Measurements from ENCODE around the gene EPB41L3. TPM values are rescaled to one million over a fixed set of nuclear protein-coding genes. Genes with fewer than 3 reads are reported as not detected.

Gene EPB41L3
- polyA plus RNA-seq, 3 donors from 2014 or later = 0.61 to 0.63 TPM; not detected in 1

- no peak for DNase-seq
- Mint-ChIP-seq H3K4me3 (no peak overlapping the region), H3K9me3 (peaks cover 0 to 1% (median 0%) of the 10 kb centered on the region in 6 donors), H3K4me1 (no peaks in the 10 kb centered on the region), H3K36me3 (no peaks in the 10 kb centered on the region), H3K27ac (no peak overlapping the region), H3K27me3 (ENCODE audit: low read depth in 3 of 3) (peaks cover 0 to 4% (median 3%) of the 10 kb centered on the region in 3 donors)
Observed at GRCh38 chr18:5420906-5421305, 122.9 kb downstream of the EPB41L3 start.

- peaks cover 0 to 3% (median 2%) of the 10 kb centered on the region in 3 donors for H3K27me3 Mint-ChIP-seq (ENCODE audit: low read depth in 3 of 3)
- no peak overlapping the region for H3K4me3 Mint-ChIP-seq
- no peak overlapping the region for H3K27ac Mint-ChIP-seq
- peaks cover 0 to 1% (median 0%) of the 10 kb centered on the region in 6 donors for H3K9me3 Mint-ChIP-seq
- no peaks in the 10 kb centered on the region for H3K36me3 Mint-ChIP-seq
- DNase-seq = no peak
- H3K4me1 Mint-ChIP-seq = no peaks in the 10 kb centered on the region
Observed at GRCh38 chr18:5419601-5420000, 124.2 kb downstream of the EPB41L3 start.

- peaks cover 2 to 3% (median 2%) of the 10 kb centered on the region in 3 donors for H3K27me3 Mint-ChIP-seq (ENCODE audit: low read depth in 3 of 3)
- no peaks in the 10 kb centered on the region for H3K36me3 Mint-ChIP-seq
- DNase-seq = no peak
- H3K4me3 Mint-ChIP-seq = no peak overlapping the region
- H3K4me1 Mint-ChIP-seq = no peaks in the 10 kb centered on the region
- H3K9me3 Mint-ChIP-seq = peaks cover 0 to 1% (median 0%) of the 10 kb centered on the region in 6 donors
- no peak overlapping the region for H3K27ac Mint-ChIP-seq
Observed at GRCh38 chr18:5419030-5419429, 124.8 kb downstream of the EPB41L3 start.

GRCh38 chr18:5417342-5417741 is 126.5 kb downstream of the EPB41L3 start:
- Mint-ChIP-seq H3K27me3 (ENCODE audit: low read depth in 3 of 3) (peaks cover 2 to 3% (median 2%) of the 10 kb centered on the region in 3 donors), H3K4me1 (no peaks in the 10 kb centered on the region), H3K27ac (no peak overlapping the region), H3K9me3 (peaks cover 0 to 1% (median 0%) of the 10 kb centered on the region in 6 donors), H3K36me3 (no peaks in the 10 kb centered on the region), H3K4me3 (no peak overlapping the region)
- DNase-seq = no peak

- Mint-ChIP-seq H3K4me3 (no peak overlapping the region), H3K36me3 (no peaks in the 10 kb centered on the region), H3K4me1 (no peaks in the 10 kb centered on the region), H3K27ac (no peak overlapping the region), H3K27me3 (ENCODE audit: low read depth in 3 of 3) (peaks cover 0 to 3% (median 2%) of the 10 kb centered on the region in 3 donors), H3K9me3 (peaks cover 0 to 1% (median 0%) of the 10 kb centered on the region in 6 donors)
- no peak for DNase-seq
Observed at GRCh38 chr18:5416112-5416511, 127.7 kb downstream of the EPB41L3 start.

GRCh38 chr18:5415665-5416064 is 128.1 kb downstream of the EPB41L3 start:
- no peaks in the 10 kb centered on the region for H3K4me1 Mint-ChIP-seq
- H3K27me3 Mint-ChIP-seq (ENCODE audit: low read depth in 3 of 3) = peaks cover 0 to 3% (median 2%) of the 10 kb centered on the region in 3 donors
- no peaks in the 10 kb centered on the region for H3K36me3 Mint-ChIP-seq
- no peak for DNase-seq
- no peak overlapping the region for H3K4me3 Mint-ChIP-seq
- no peak overlapping the region for H3K27ac Mint-ChIP-seq
- peaks cover 0 to 1% (median 0%) of the 10 kb centered on the region in 6 donors for H3K9me3 Mint-ChIP-seq

GRCh38 chr18:5415031-5415430 is 128.8 kb downstream of the EPB41L3 start:
- peaks cover 2 to 3% (median 2%) of the 10 kb centered on the region in 3 donors for H3K27me3 Mint-ChIP-seq (ENCODE audit: low read depth in 3 of 3)
- no peak overlapping the region for H3K4me3 Mint-ChIP-seq
- no peak for DNase-seq
- no peak overlapping the region for H3K27ac Mint-ChIP-seq
- peaks cover 0 to 1% (median 0%) of the 10 kb centered on the region in 6 donors for H3K9me3 Mint-ChIP-seq
- H3K4me1 Mint-ChIP-seq = no peaks in the 10 kb centered on the region
- H3K36me3 Mint-ChIP-seq = no peaks in the 10 kb centered on the region

GRCh38 chr18:5414546-5414945 is 129.3 kb downstream of the EPB41L3 start:
- H3K27ac Mint-ChIP-seq = no peak overlapping the region
- no peaks in the 10 kb centered on the region for H3K9me3 Mint-ChIP-seq
- no peaks in the 10 kb centered on the region for H3K4me1 Mint-ChIP-seq
- H3K36me3 Mint-ChIP-seq = no peaks in the 10 kb centered on the region
- peaks cover 2 to 3% (median 2%) of the 10 kb centered on the region in 3 donors for H3K27me3 Mint-ChIP-seq (ENCODE audit: low read depth in 3 of 3)
- H3K4me3 Mint-ChIP-seq = no peak overlapping the region
- DNase-seq = no peak

- no peaks in the 10 kb centered on the region for H3K4me1 Mint-ChIP-seq
- no peak overlapping the region for H3K27ac Mint-ChIP-seq
- no peaks in the 10 kb centered on the region for H3K9me3 Mint-ChIP-seq
- no peaks in the 10 kb centered on the region for H3K36me3 Mint-ChIP-seq
- no peak overlapping the region for H3K4me3 Mint-ChIP-seq
- peaks cover 2 to 3% (median 2%) of the 10 kb centered on the region in 3 donors for H3K27me3 Mint-ChIP-seq (ENCODE audit: low read depth in 3 of 3)
- DNase-seq = no peak
Observed at GRCh38 chr18:5413447-5413846, 130.3 kb downstream of the EPB41L3 start.

GRCh38 chr18:5410582-5410981 is 133.2 kb downstream of the EPB41L3 start:
- peaks cover 0 to 2% (median 2%) of the 10 kb centered on the region in 3 donors for H3K27me3 Mint-ChIP-seq (ENCODE audit: low read depth in 3 of 3)
- H3K27ac Mint-ChIP-seq = no peak overlapping the region
- no peak for DNase-seq
- no peak overlapping the region for H3K4me3 Mint-ChIP-seq
- no peaks in the 10 kb centered on the region for H3K9me3 Mint-ChIP-seq
- no peaks in the 10 kb centered on the region for H3K36me3 Mint-ChIP-seq
- H3K4me1 Mint-ChIP-seq = no peaks in the 10 kb centered on the region

GRCh38 chr18:5398269-5398668 is 145.5 kb downstream of the EPB41L3 start:
- no peak for DNase-seq
- Mint-ChIP-seq H3K27ac (no peak overlapping the region), H3K4me3 (no peak overlapping the region), H3K4me1 (no peaks in the 10 kb centered on the region), H3K9me3 (no peaks in the 10 kb centered on the region), H3K36me3 (no peaks in the 10 kb centered on the region), H3K27me3 (ENCODE audit: low read depth in 3 of 3) (peaks cover 1 to 4% (median 2%) of the 10 kb centered on the region in 3 donors)

GRCh38 chr18:5397102-5397501 is 146.7 kb downstream of the EPB41L3 start:
- Mint-ChIP-seq H3K27me3 (ENCODE audit: low read depth in 3 of 3) (peaks cover 1 to 4% (median 2%) of the 10 kb centered on the region in 3 donors), H3K36me3 (no peaks in the 10 kb centered on the region), H3K4me3 (no peak overlapping the region), H3K4me1 (no peaks in the 10 kb centered on the region), H3K9me3 (no peaks in the 10 kb centered on the region), H3K27ac (no peak overlapping the region)
- no peak for DNase-seq

GRCh38 chr18:5395860-5396448 is 147.8 kb downstream of the EPB41L3 start:
- no peak for DNase-seq
- Mint-ChIP-seq H3K9me3 (no peaks in the 10 kb centered on the region), H3K4me3 (no peak overlapping the region), H3K36me3 (no peaks in the 10 kb centered on the region), H3K27ac (no peak overlapping the region), H3K27me3 (ENCODE audit: low read depth in 3 of 3) (peaks cover 0 to 4% (median 1%) of the 10 kb centered on the region in 3 donors), H3K4me1 (no peaks in the 10 kb centered on the region)

- H3K27ac Mint-ChIP-seq = no peak overlapping the region
- H3K4me1 Mint-ChIP-seq = no peaks in the 10 kb centered on the region
- peaks cover 1 to 4% (median 3%) of the 10 kb centered on the region in 3 donors for H3K27me3 Mint-ChIP-seq (ENCODE audit: low read depth in 3 of 3)
- H3K9me3 Mint-ChIP-seq = no peaks in the 10 kb centered on the region
- no peaks in the 10 kb centered on the region for H3K36me3 Mint-ChIP-seq
- no peak for DNase-seq
- no peak overlapping the region for H3K4me3 Mint-ChIP-seq
Observed at GRCh38 chr18:5393779-5394178, 150.0 kb downstream of the EPB41L3 start.

- Mint-ChIP-seq H3K27me3 (ENCODE audit: low read depth in 3 of 3) (peaks cover 0 to 5% (median 2%) of the 10 kb centered on the region in 3 donors), H3K36me3 (no peaks in the 10 kb centered on the region), H3K27ac (no peak overlapping the region)
Observed at GRCh38 chr18:5391409-5391808, 152.4 kb downstream of the EPB41L3 start.

More at GRCh38 chr18:5391409-5391808, 152.4 kb downstream of the EPB41L3 start:
- DNase-seq = no peak
- H3K4me1 Mint-ChIP-seq = no peaks in the 10 kb centered on the region
- peaks cover 0 to 2% (median 0%) of the 10 kb centered on the region in 6 donors for H3K9me3 Mint-ChIP-seq
- H3K4me3 Mint-ChIP-seq = no peak overlapping the region
